PFSK-1 (cell line): ENCODE data around the gene LCP2.

Experiments used
- FOXP2 ChIP-seq: optimal IDR thresholded peaks from 2 replicates; pipeline ENCODE3; 2011; ENCODE audit warnings: borderline replicate concordance, control low read depth, inconsistent platforms; ENCODE audit not compliant: insufficient read depth; ENCODE audit errors: extremely low read length, extremely low read depth
- POLR2AphosphoS5 ChIP-seq: IDR thresholded peaks from 2 replicates; pipeline ENCODE4 v1.6.1; 2012; ENCODE audit warnings: low read depth, mild to moderate bottlenecking, control low read depth, low read length, moderate library complexity
- SIN3A ChIP-seq: IDR thresholded peaks from 2 replicates; pipeline ENCODE4 v1.6.1; 2012; ENCODE audit warnings: mild to moderate bottlenecking, low read length, moderate library complexity, borderline replicate concordance; ENCODE audit not compliant: insufficient read depth
- TAF1 ChIP-seq: IDR thresholded peaks from 2 replicates; pipeline ENCODE4 v1.6.1; 2012; ENCODE audit warnings: low read length, control low read depth, borderline replicate concordance; ENCODE audit not compliant: insufficient read depth
- TF ChIP-seq, protein P1 (sequence below), 2 experiments: IDR thresholded peaks; 2 replicates each; pipeline versions ENCODE4 v1.6.1 to v1.8.0; 2011 to 2012; ENCODE audit warnings: low read depth in 2 of 2, low read length in 2 of 2, control low read depth in 1 of 2, inconsistent platforms in 1 of 2, mild to moderate bottlenecking in 1 of 2, moderate library complexity in 1 of 2; ENCODE audit not compliant: insufficient read depth in 1 of 2

Gene LCP2

DNA sequence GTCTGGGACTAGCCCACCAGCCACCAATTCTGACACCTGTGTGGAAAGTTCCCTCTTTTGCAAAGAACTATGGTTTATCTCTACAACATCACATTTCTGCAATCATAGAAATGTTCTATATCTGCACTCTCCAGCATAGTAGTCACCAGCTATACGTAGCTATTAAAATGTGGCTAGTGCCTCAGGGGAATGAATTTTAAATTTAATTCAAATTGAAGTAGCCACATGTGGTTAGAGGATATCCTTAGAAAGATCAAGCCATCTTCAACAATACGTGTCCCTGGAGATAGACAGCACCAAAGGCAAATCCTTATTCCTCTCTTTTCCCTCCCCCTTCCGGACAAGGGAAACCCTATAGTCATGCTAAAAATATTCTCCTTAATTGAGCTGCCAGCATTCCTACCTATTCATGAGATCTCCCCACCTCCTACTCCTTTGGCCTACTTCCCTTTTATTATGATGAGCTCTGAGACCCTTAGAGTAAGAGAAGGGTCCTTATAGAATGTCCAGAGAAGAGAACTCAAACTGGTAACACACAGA, 11.1 kb downstream of the LCP2 start:
- TF ChIP-seq TAF1 = no peak

DNA sequence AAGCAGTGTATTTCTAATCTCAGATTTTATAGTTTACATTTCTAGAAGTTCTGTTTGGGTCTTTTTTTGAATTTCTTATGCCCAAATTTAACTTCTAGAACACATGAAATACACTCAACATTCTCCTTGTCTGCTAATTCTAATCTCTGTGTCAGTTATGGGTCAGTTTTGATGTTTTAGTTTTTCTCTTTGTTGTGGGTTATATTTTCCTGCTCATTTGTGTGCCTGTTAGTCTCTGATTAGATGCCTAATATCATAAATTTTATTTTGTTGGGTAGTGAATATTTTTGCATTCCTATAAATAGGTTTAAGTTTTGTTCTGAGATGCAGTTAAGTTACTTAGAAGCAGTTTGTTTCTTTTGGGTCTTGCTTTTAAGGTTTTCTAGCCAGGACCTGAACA, 12.4 kb downstream of the LCP2 start:
- TF ChIP-seq, protein P1, sequence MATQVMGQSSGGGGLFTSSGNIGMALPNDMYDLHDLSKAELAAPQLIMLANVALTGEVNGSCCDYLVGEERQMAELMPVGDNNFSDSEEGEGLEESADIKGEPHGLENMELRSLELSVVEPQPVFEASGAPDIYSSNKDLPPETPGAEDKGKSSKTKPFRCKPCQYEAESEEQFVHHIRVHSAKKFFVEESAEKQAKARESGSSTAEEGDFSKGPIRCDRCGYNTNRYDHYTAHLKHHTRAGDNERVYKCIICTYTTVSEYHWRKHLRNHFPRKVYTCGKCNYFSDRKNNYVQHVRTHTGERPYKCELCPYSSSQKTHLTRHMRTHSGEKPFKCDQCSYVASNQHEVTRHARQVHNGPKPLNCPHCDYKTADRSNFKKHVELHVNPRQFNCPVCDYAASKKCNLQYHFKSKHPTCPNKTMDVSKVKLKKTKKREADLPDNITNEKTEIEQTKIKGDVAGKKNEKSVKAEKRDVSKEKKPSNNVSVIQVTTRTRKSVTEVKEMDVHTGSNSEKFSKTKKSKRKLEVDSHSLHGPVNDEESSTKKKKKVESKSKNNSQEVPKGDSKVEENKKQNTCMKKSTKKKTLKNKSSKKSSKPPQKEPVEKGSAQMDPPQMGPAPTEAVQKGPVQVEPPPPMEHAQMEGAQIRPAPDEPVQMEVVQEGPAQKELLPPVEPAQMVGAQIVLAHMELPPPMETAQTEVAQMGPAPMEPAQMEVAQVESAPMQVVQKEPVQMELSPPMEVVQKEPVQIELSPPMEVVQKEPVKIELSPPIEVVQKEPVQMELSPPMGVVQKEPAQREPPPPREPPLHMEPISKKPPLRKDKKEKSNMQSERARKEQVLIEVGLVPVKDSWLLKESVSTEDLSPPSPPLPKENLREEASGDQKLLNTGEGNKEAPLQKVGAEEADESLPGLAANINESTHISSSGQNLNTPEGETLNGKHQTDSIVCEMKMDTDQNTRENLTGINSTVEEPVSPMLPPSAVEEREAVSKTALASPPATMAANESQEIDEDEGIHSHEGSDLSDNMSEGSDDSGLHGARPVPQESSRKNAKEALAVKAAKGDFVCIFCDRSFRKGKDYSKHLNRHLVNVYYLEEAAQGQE (IDR thresholded peaks at IDR 0.05; ENCODE audit: insufficient read depth in 1 of 2, low read depth in 2 of 2, low read length in 2 of 2) = no peak
- TF ChIP-seq POLR2AphosphoS5 (no peak), FOXP2 (no peak), TAF1 (no peak), SIN3A (no peak)

DNA sequence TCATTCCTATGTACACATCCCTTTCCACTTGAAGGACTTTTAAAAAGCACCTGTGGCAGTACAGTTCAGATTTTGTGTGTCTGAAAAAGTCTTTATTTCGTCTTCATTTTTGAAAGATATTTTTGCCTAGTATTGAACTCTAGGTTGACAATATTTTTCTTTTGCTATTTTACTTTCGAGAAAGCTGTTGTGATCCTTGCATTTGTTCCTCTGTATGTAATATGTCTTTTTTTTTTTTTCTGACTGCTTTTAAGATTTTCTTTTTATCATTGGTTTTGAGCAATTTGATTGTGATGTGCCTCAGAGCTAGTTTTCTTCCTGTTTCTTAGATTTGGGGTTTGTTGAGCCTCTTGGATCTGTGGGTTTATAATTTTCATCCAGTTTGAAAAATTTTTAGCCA, 13.3 kb downstream of the LCP2 start:
- TF ChIP-seq, protein P1 (IDR thresholded peaks at IDR 0.05; ENCODE audit: insufficient read depth in 1 of 2, low read depth in 2 of 2, low read length in 2 of 2) = no peak
- TF ChIP-seq POLR2AphosphoS5 = no peak
- no peak for TF ChIP-seq FOXP2
- TF ChIP-seq TAF1 = no peak
- no peak for TF ChIP-seq SIN3A

DNA sequence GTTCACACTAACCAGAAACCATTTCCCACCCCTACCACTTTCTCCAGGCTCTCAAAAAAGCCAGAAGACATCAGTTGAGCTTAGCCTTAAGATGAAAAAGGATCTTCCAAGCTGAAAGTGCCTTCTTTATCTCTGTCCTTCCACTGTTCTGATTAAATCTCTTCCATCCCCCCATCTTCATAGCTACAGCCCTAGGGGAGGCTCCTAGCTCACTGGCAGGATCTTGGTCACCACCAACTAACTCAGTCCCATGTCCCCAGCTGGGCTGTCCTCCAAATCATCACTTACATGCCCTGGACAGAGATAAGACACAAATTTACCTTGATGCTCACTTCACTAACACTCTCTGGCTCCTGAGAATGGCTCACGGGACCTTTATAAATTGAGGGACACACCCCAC, 14.3 kb downstream of the LCP2 start:
- TF ChIP-seq POLR2AphosphoS5 (no peak), SIN3A (no peak), TAF1 (no peak), FOXP2 (no peak)
- TF ChIP-seq, protein P1 (IDR thresholded peaks at IDR 0.05; ENCODE audit: insufficient read depth in 1 of 2, low read depth in 2 of 2, low read length in 2 of 2) = no peak

DNA sequence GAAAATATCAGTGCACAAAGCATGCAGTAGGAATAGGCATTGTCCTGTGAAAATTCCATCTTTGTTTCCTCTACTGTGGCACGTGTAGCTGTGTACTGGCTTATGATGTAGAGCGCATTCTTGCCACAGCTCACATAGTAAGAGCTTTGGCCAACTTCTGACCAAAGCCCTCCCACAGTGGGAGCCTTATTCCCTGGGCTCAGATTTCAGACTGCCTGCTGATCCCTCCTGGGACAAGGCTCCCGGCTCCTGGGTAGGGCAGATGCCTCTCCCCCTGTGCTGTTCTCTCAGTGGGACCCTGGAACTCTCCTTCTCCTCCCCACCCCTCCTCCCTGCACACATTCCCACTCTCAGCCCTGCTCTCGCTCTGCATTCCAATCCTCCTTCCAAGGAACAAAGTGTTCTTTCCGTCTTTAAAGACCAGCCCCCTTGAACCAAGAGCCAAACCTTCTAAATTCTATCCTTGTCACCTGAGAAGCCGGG, 17.5 kb downstream of the LCP2 start:
- no peak for TF ChIP-seq TAF1
- TF ChIP-seq SIN3A = no peak
- TF ChIP-seq POLR2AphosphoS5 = no peak
- no peak for TF ChIP-seq FOXP2
- TF ChIP-seq, protein P1 (IDR thresholded peaks at IDR 0.05; ENCODE audit: insufficient read depth in 1 of 2, low read depth in 2 of 2, low read length in 2 of 2) = no peak
